Neuron (in vitro differentiated cells): ENCODE data around the gene CBY1.

ENCODE experiments used
- H2AFZ ChIP-seq: one replicate; pipeline ENCODE4 v1.6.1; 2013; ENCODE audit warnings: low read depth, mild to moderate bottlenecking, inconsistent platforms, low read length, moderate library complexity
- H3K27me3 ChIP-seq: one replicate; pipeline ENCODE4 v1.6.1; 2013; ENCODE audit warnings: low read length; ENCODE audit not compliant: insufficient read depth
- H3K36me3 ChIP-seq: one replicate; pipeline ENCODE4 v1.6.1; 2013; ENCODE audit warnings: low read length; ENCODE audit not compliant: insufficient read depth
- H3K4me1 ChIP-seq: one replicate; pipeline ENCODE4 v1.6.1; 2013; ENCODE audit warnings: low read length; ENCODE audit not compliant: insufficient read depth
- H3K4me3 ChIP-seq: 2 replicates; pipeline ENCODE4 v1.5.1; 2013; ENCODE audit warnings: mild to moderate bottlenecking, low read length, moderate library complexity
- H3K9me3 ChIP-seq: one replicate; pipeline ENCODE4 v1.6.1; 2013; ENCODE audit warnings: low read length

The CBY1 gene

GRCh38 chr22:38699143-38699542 lies 42.7 kb downstream of the CBY1 start:
- peaks cover 17% of the 10 kb centered on the region for H3K36me3 ChIP-seq
- no peaks in the 10 kb centered on the region for H3K9me3 ChIP-seq
- peak overlapping the region; percentile 98 for H3K4me3 ChIP-seq
- no peaks in the 10 kb centered on the region for H3K27me3 ChIP-seq
- no peak overlapping the region for H2AFZ ChIP-seq
- peaks cover 40% of the 10 kb centered on the region for H3K4me1 ChIP-seq

DNA sequence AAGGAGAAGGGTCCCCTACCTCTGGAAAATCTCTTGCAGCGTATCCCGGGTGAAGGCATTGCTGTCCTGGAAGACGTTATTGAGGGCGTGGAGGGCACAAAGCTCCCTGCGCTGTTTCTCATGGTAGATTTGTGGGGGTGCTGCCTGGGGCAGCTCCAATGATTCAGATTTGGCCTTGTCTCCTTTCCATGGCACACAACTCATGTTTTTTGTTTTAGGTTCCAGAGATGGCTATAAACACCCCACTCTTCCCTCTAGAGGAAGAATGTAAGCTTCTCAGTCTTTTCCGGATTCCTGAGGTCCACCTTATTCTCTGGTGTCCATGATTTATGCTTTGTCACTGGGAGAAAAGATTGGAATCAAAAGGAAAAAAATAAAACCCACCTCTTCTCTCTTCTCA lies 43.3 kb downstream of the CBY1 start:
- Histone ChIP-seq H3K27me3 (no peaks in the 10 kb centered on the region), H3K9me3 (no peaks in the 10 kb centered on the region), H3K4me1 (peaks cover 45% of the 10 kb centered on the region), H2AFZ (no peak overlapping the region), H3K36me3 (peaks cover 14% of the 10 kb centered on the region), H3K4me3 (peak overlapping the region; percentile 98)

DNA sequence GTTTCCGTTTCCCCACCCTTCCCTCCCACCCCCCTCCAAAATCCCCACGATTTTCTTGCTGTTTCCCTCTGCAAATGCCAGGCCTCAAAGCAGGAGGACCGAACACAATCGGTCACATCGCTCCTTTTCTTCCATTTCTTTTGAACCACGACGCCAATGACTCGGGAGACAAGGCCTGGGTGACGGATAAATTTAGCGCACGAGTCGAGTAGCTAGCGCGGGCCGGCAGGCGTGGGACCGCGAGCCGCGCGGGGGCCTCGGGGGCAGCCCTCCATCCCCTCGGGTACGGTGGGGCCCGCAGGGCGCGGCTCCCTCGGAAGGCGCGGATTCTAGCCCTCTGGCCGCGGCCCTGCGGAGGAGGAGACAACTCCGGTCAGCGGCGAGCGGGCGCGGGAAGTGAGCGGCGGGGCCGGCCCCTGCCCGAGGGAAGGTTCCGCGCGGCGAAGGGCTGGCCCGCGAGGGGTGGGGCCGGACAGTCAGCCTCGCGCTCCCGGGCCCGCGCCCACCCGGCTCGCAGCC lies 43.9 kb downstream of the CBY1 start:
- peaks cover 9% of the 10 kb centered on the region for H3K36me3 ChIP-seq
- peak overlapping the region; percentile 98 for H3K4me3 ChIP-seq
- H3K9me3 ChIP-seq, result no peaks in the 10 kb centered on the region

DNA sequence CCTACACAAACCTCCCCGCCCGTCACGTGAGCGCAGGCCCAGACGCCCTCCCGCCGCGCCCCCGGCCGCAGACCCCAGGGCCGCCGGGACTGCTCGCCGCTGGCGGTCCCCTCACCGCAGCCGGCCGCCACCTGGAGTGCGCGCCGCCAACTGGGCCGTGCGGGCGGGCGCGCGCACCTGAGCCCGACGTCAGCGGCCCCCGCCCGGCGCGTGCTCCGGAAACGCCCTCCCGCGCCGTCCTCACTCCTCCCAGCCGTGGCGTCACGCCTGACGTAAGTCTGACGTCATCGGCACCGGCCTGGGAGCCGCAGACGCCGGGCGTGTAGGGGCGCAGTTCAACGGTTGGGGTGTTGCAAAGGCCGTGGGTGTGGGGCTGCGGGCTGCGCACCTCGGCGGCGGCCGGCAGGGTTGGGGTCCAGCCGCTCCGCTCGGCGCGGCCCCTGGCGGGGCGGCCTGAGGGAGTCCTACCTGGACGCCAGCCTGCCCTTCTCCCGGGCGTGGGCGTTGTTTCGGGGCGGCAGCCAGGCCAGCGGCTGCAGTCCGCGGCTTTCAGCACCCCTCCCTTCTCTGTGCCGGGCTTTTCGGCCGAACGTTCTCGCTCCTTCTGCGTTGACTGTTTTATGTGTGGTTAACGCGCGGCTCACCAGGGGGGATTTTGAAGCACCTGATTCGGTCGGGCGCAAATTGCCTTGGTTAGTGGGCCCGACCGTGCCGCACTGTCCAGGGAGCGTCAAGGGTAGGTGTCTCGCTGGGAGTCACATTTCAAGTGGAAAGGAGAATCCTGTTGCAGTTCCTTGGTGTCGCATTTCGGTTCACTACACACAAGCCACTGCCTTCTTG lies 44.6 kb downstream of the CBY1 start, which contains the start of gene JOSD1:
JOSD1 (minus strand) TSS at position 155 of the 840 bp plus-strand sequence. CDS start 956 bp downstream, outside the sequence.
- Histone ChIP-seq H3K4me3 (peak within 1 kb of the TSS; percentile 98), H3K27me3 (no peaks in the 10 kb centered on the region), H3K36me3 (peaks cover 9% of the 10 kb centered on the region), H2AFZ (peak within 1 kb of the TSS; percentile 83), H3K9me3 (no peaks in the 10 kb centered on the region), H3K4me1 (peaks cover 47% of the 10 kb centered on the region)

More for the DNA sequence above, 43.9 kb downstream of the CBY1 start:
- H3K4me1 ChIP-seq, result peaks cover 47% of the 10 kb centered on the region
- peak overlapping the region; percentile 83 for H2AFZ ChIP-seq
- H3K27me3 ChIP-seq, result no peaks in the 10 kb centered on the region

GRCh38 chr22:38704654-38705234 lies 48.3 kb downstream of the CBY1 start:
- peaks cover 30% of the 10 kb centered on the region for H3K4me1 ChIP-seq
- peak overlapping the region; percentile 45 for H2AFZ ChIP-seq
- no peaks in the 10 kb centered on the region for H3K9me3 ChIP-seq
- peak overlapping the region; percentile 48 for H3K4me3 ChIP-seq
- no peaks in the 10 kb centered on the region for H3K27me3 ChIP-seq
- peaks cover 5% of the 10 kb centered on the region for H3K36me3 ChIP-seq

- Histone ChIP-seq H3K4me3 (peak within 1 kb of the TSS; percentile 91), H2AFZ (peak within 1 kb of the TSS; percentile 45), H3K27me3 (no peaks in the 10 kb centered on the region), H3K4me1 (peaks cover 27% of the 10 kb centered on the region), H3K36me3 (peaks cover 12% of the 10 kb centered on the region), H3K9me3 (no peaks in the 10 kb centered on the region)
Observed at GRCh38 chr22:38705235-38706100, 49.0 kb downstream of the CBY1 start, which contains the start of gene GTPBP1. Gene GTPBP1, plus strand, starts transcription at chr22:38705944. Its CDS starts 12 bp downstream, at chr22:38705956.

- no peak overlapping the region for H2AFZ ChIP-seq
- peaks cover 27% of the 10 kb centered on the region for H3K4me1 ChIP-seq
- H3K36me3 ChIP-seq, result peaks cover 19% of the 10 kb centered on the region
Observed at GRCh38 chr22:38706101-38706900, 49.9 kb downstream of the CBY1 start.

DNA sequence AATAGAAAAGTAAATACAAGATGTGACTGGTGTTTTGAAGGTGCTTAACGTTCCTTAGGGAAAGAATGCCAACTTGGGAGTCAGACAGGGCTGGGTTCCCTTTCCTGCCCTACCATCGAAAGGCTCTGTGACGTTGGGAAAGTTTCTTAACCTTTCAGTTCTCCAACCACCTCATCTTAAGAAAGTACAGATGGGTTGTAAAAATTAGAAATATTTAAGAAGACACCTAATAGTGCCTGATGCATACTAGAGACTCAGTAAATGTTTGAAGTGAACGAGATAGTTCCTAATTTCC lies 50.4 kb downstream of the CBY1 start:
- Histone ChIP-seq H2AFZ (no peak overlapping the region), H3K4me1 (peaks cover 23% of the 10 kb centered on the region), H3K36me3 (peaks cover 19% of the 10 kb centered on the region), H3K27me3 (no peaks in the 10 kb centered on the region), H3K9me3 (no peaks in the 10 kb centered on the region), H3K4me3 (peak overlapping the region; percentile 91)

More at GRCh38 chr22:38706101-38706900, 49.9 kb downstream of the CBY1 start:
- Histone ChIP-seq H3K27me3 (no peaks in the 10 kb centered on the region), H3K4me3 (peak overlapping the region; percentile 91), H3K9me3 (no peaks in the 10 kb centered on the region)

GRCh38 chr22:38707346-38707745 lies 50.9 kb downstream of the CBY1 start:
- no peaks in the 10 kb centered on the region for H3K27me3 ChIP-seq
- H3K36me3 ChIP-seq, result peaks cover 19% of the 10 kb centered on the region
- H3K9me3 ChIP-seq, result no peaks in the 10 kb centered on the region
- H3K4me3 ChIP-seq, result peak overlapping the region; percentile 91
- H2AFZ ChIP-seq, result no peak overlapping the region
- peaks cover 23% of the 10 kb centered on the region for H3K4me1 ChIP-seq

GRCh38 chr22:38707984-38708383 lies 51.5 kb downstream of the CBY1 start:
- no peaks in the 10 kb centered on the region for H3K27me3 ChIP-seq
- H3K36me3 ChIP-seq, result peaks cover 19% of the 10 kb centered on the region
- no peak overlapping the region for H3K4me3 ChIP-seq
- H3K4me1 ChIP-seq, result peaks cover 23% of the 10 kb centered on the region
- H2AFZ ChIP-seq, result no peak overlapping the region
- H3K9me3 ChIP-seq, result no peaks in the 10 kb centered on the region

GRCh38 chr22:38709306-38709705 lies 52.9 kb downstream of the CBY1 start:
- peaks cover 19% of the 10 kb centered on the region for H3K36me3 ChIP-seq
- H3K4me1 ChIP-seq, result peaks cover 22% of the 10 kb centered on the region
- no peaks in the 10 kb centered on the region for H3K9me3 ChIP-seq
- H3K27me3 ChIP-seq, result no peaks in the 10 kb centered on the region
- no peak overlapping the region for H2AFZ ChIP-seq
- H3K4me3 ChIP-seq, result no peak overlapping the region

DNA sequence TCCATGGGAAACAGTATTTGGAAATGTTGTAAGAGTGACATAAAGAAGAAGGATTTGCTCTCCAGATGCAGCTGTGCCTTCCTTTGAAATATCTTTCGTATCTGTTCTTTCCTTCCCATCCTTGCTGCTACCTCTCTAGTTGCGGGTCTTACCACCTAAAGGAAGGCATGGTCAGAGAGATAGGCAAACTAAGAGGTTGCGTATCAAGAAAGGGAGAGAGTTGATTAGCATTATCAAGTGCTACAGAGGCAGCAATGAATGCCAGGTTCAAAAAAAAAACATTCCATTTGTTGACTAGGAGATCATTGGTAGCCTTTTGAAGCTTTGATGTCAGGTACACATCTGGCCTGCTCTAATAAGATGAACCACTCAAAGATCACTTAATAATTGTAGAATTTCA lies 53.9 kb downstream of the CBY1 start:
- peaks cover 24% of the 10 kb centered on the region for H3K36me3 ChIP-seq
- no peaks in the 10 kb centered on the region for H3K9me3 ChIP-seq
- no peaks in the 10 kb centered on the region for H3K27me3 ChIP-seq
- no peak overlapping the region for H3K4me3 ChIP-seq
- H2AFZ ChIP-seq, result no peak overlapping the region
- H3K4me1 ChIP-seq, result peaks cover 16% of the 10 kb centered on the region
